ENCODE results near the gene PCNA. TPM values are rescaled to one million over a fixed set of nuclear protein-coding genes. Genes with fewer than 3 reads are reported as not detected.

The PCNA gene
- total and polyA plus RNA-seq, 9 of the 15 experiments (the other 6 are each of a cell fraction or from before 2014, with no cell fraction given) = 213 to 390 (median 291) TPM

GRCh38 chr20:5120185-5120476 is 373 bp upstream of the PCNA start:
- Histone ChIP-seq H3K9me3 (replicated peaks; ENCODE audit: control insufficient read depth, insufficient read depth, low read depth, low read length) (no peaks in the 10 kb centered on the region), H3K9ac (ENCODE audit: insufficient read depth in 1 of 2, low read depth in 2 of 2, low read length in 2 of 2) (peak overlapping the region; percentile 18 to 55), H3K4me1 (replicated peaks in 1 of 2; ENCODE audit: control insufficient read depth in 2 of 2, insufficient read depth in 2 of 2, low read length in 2 of 2) (peaks cover 13 to 16% of the 10 kb centered on the region in 2 experiments; a peak in 3 of 5 replicates), H2AFZ (ENCODE audit: low read depth, low read length) (peak overlapping the region; percentile 73), H3K36me3 (ENCODE audit: control insufficient read depth, insufficient read depth, low read length) (peaks cover 38% of the 10 kb centered on the region), H3K4me3 (peak overlapping the region; percentile 77), H3K4me2 (ENCODE audit: insufficient read depth, low read length) (peak overlapping the region; percentile 91), H4K20me1 (replicated peaks; ENCODE audit: control insufficient read depth, insufficient read depth, low read length) (peaks cover 14% of the 10 kb centered on the region), H3K79me2 (ENCODE audit: control insufficient read depth, insufficient read depth, low read length) (peaks cover 49% of the 10 kb centered on the region), H3K9me1 (ENCODE audit: control insufficient read depth, insufficient read depth, low read length) (no peaks in the 10 kb centered on the region), H3K27ac (ENCODE audit: extremely low read depth, low read depth, low read length) (peak overlapping the region; percentile 35; the same call in 2 of the 3 replicates), H3K27me3 (ENCODE audit: control insufficient read depth in 2 of 2, insufficient read depth in 2 of 2, low read length in 2 of 2) (no peaks in the 10 kb centered on the region)
- no peak for TF ChIP-seq PBX2 (CRISPR knock-in tag; IDR thresholded peaks at IDR 0.05; ENCODE audit: low read depth)
- no peak for TF ChIP-seq PBX2 (tag; conservative IDR thresholded peaks at IDR 0.05; ENCODE audit: low read depth)
- TF ChIP-seq ZNF175 (CRISPR knock-in tag; IDR thresholded peaks at IDR 0.05; ENCODE audit: low read depth) = 0 out of 2 replicates have a peak, but pooled peaks have one; percentile 3
- TF ChIP-seq PKNOX1 (IDR thresholded peaks at IDR 0.05) = no peak
- TF ChIP-seq NR2C1 (IDR thresholded peaks at IDR 0.05) = peak; percentile 62; the same call in 1 of the 2 replicates
- no peak; the same call in 1 of the 2 replicates for TF ChIP-seq NR2C1 (tag; IDR thresholded peaks at IDR 0.05)
- TF ChIP-seq YY1 (IDR thresholded peaks at IDR 0.05; ENCODE audit: borderline replicate concordance in 1 of 3, control insufficient read depth in 1 of 3, extremely low read depth in 1 of 3, insufficient read depth in 3 of 3, insufficient read length in 1 of 3, insufficient replicate concordance in 2 of 3, low read depth in 1 of 3, low read length in 2 of 3) = peak in 1 of 3 experiments; percentile 4
- no peak for TF ChIP-seq NR2C2 (CRISPR knock-in tag; IDR thresholded peaks at IDR 0.05)
- TF ChIP-seq NR2C2 (tag; IDR thresholded peaks at IDR 0.05) = peak; percentile 5; the same call in 1 of the 2 replicates
- TF ChIP-seq SMARCA4 (IDR thresholded peaks at IDR 0.05) = 0 out of 2 replicates have a peak, but pooled peaks have one; percentile 11
- no peak for TF ChIP-seq HINFP (tag; conservative IDR thresholded peaks at IDR 0.05; ENCODE audit: low read depth)
- TF ChIP-seq RAD51 (IDR thresholded peaks at IDR 0.05; ENCODE audit: borderline replicate concordance, low read depth) = no peak
- BruUV-seq (replicated peaks) = TSS peak; percentile 88
- DNase-seq (ENCODE audit: extremely low read depth in 1 of 4, low spot score in 3 of 4) (no peak), FAIRE-seq (no peak), ATAC-seq (no peak)
- intact Hi-C loops (cut with micrococcal nuclease) = loop anchor here (10.0 kb wide), 1 partner anchor 325 kb away; no protein-coding TSS in a partner anchor
- ChIA-PET CTCF (ENCODE audit: low intra/inter-chr PET ratio) (no interaction called here), POLR2A (interaction anchor here (0.6 to 1.7 kb wide), 6 partner anchors 8 to 1172 kb away, joined by 3 to 8 read pairs (median 4); no protein-coding TSS in a partner anchor)
- WGBS (ENCODE audit: insufficient coverage, low coverage, missing lambda C conversion rate) = 0% methylated on average over 9 of the region's 9 CpGs
- in situ Hi-C loops (cut with MboI) = no loop called here

Measured in K562 (cell line).